Measurements from ENCODE around the gene MAP4K2. TPM values are rescaled to one million over a fixed set of nuclear protein-coding genes. Genes with fewer than 3 reads are reported as not detected.

Gene MAP4K2
- total RNA-seq, 1 donor from 2014 or later: 13.1 TPM

DNA sequence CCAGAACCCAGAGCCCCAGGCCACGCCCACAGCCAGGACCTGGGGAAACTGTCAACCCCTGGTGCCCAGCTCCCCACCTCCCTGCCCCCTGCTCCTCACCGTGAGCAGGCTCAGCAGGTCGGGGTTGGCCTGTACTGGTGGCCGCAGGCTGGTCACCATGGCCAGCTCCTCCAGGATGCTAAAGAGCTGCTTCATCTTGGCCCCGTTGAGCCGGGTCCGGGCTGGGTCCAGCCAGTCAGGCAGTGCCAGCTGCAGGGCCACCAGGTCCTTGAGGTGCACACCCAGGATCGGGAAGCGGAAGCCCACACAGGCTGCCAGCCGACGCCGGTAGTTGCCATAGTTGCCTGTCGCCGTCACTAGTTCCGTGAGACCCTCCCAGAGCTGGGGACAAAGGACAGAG is 66.4 kb downstream of the MAP4K2 start:
- DNase-seq: no peak

- no peak for DNase-seq
Observed at GRCh38 chr11:64735725-64736259, 67.2 kb downstream of the MAP4K2 start.

Other genes with a start within 250 kb of the MAP4K2 start
- not detected for gene SLC22A11, start 247.3 kb downstream of the MAP4K2 start, total RNA-seq
- gene SLC22A12, start 212.0 kb downstream of the MAP4K2 start, total RNA-seq: not detected
- 13.8 TPM for gene NRXN2, start 80.0 kb downstream of the MAP4K2 start, total RNA-seq
- gene RASGRP2, start 59.1 kb downstream of the MAP4K2 start, total RNA-seq: 30.8 TPM
- 584 TPM for gene PYGM, start 43.2 kb downstream of the MAP4K2 start, total RNA-seq
- 121 TPM for gene SF1, start 24.7 kb downstream of the MAP4K2 start, total RNA-seq
- 16.1 TPM for gene MEN1, start 7.3 kb upstream of the MAP4K2 start, total RNA-seq
- 5.7 TPM for gene CDC42BPG, start 41.4 kb upstream of the MAP4K2 start, total RNA-seq
- gene EHD1, start 75.4 kb upstream of the MAP4K2 start, total RNA-seq: 86.0 TPM
- gene ATG2A, start 114.0 kb upstream of the MAP4K2 start, total RNA-seq: 13.3 TPM
- 6.1 TPM for gene PPP2R5B, start 121.5 kb upstream of the MAP4K2 start, total RNA-seq
- not detected for gene GPHA2, start 132.7 kb upstream of the MAP4K2 start, total RNA-seq
- not detected for gene MAJIN, start 168.9 kb upstream of the MAP4K2 start, total RNA-seq
- 0.21 TPM for gene BATF2, start 193.8 kb upstream of the MAP4K2 start, total RNA-seq
- gene ARL2, start 210.9 kb upstream of the MAP4K2 start, total RNA-seq: 131 TPM
- gene SNX15, start 224.2 kb upstream of the MAP4K2 start, total RNA-seq: 15.7 TPM
- 8.5 TPM for gene SAC3D1, start 238.0 kb upstream of the MAP4K2 start, total RNA-seq